H1 (cell line): ENCODE measurements around the gene MLKL. TPM values are rescaled to one million over a fixed set of nuclear protein-coding genes. Genes with fewer than 3 reads are reported as not detected.

ENCODE experiments used
- CTCF ChIA-PET: fragments of 300-600 bp; sonication (Branson Sonifier 250); formaldehyde crosslinking; loops from one replicate; lab custom pipeline; 2021; ENCODE audit not compliant: partially characterized antibody; lab: Charles Lee
- POLR2A ChIA-PET: fragments of 300-600 bp; sonication (Branson Sonifier 250); formaldehyde crosslinking; loops from one replicate; lab custom pipeline; 2021; ENCODE audit warnings: inconsistent platforms; ENCODE audit not compliant: partially characterized antibody; lab: Charles Lee
- DNase-seq, 2 experiments: peaks; one replicate each; pipeline versions ENCODE4 v3.0.0 to v3.0.0-alpha.2; 2010 to 2022; ENCODE audit warnings: low spot score in 2 of 2, low read depth in 1 of 2, mixed read lengths in 1 of 2
- FAIRE-seq: peaks from 2 replicates; lab custom pipeline; 2011; peaks lifted over from hg19 to GRCh38; lab: Jason Lieb, UNC
- H2AFZ ChIP-seq: 2 replicates; pipeline ENCODE4 v1.8.1; 2012; ENCODE audit warnings: low read length, inconsistent platforms
- H2AK5ac ChIP-seq: 2 replicates; pipeline ENCODE4 v1.6.1; 2013; ENCODE audit warnings: low read depth, low read length
- H2BK120ac ChIP-seq: replicated peaks from 2 replicates; pipeline ENCODE3; 2013; ENCODE audit warnings: low read depth, low read length, inconsistent platforms
- H2BK12ac ChIP-seq: 2 replicates; pipeline ENCODE4 v1.6.1; 2013; ENCODE audit warnings: low read depth, low read length
- H2BK15ac ChIP-seq: 2 replicates; pipeline ENCODE4 v1.6.1; 2013; ENCODE audit warnings: low read length
- H2BK20ac ChIP-seq: 2 replicates; pipeline ENCODE4 v1.6.1; 2013; ENCODE audit warnings: low read length
- H2BK5ac ChIP-seq: 2 replicates; pipeline ENCODE4 v1.6.1; 2013; ENCODE audit warnings: low read depth, low read length
- H3K14ac ChIP-seq: 2 replicates; pipeline ENCODE4 v1.6.1; 2013; ENCODE audit warnings: inconsistent platforms; ENCODE audit not compliant: insufficient read length
- H3K18ac ChIP-seq: 2 replicates; pipeline ENCODE4 v1.6.1; 2013; ENCODE audit warnings: low read length; ENCODE audit errors: extremely low read depth
- H3K23ac ChIP-seq: 2 replicates; pipeline ENCODE4 v1.6.1; 2013; ENCODE audit warnings: inconsistent platforms; ENCODE audit not compliant: insufficient read length
- H3K23me2 ChIP-seq: 2 replicates; pipeline ENCODE4 v1.6.1; 2013; ENCODE audit warnings: low read depth, low read length
- H3K27ac ChIP-seq: 2 replicates; pipeline ENCODE4 v1.6.1; 2011; ENCODE audit warnings: low read depth, low read length, inconsistent platforms
- H3K27me3 ChIP-seq, 4 experiments: replicated peaks in 1 of 4; 1 replicate in 1 of 4; 2 replicates in 3 of 4; pipeline versions ENCODE4 v1.6.1 to v1.8.1; 2011 to 2013; ENCODE audit warnings: low read length in 3 of 4, mild to moderate bottlenecking in 3 of 4, inconsistent platforms in 2 of 4, mixed read lengths in 2 of 4, moderate library complexity in 1 of 4; ENCODE audit not compliant: control insufficient read depth in 3 of 4, insufficient read depth in 3 of 4; ENCODE audit errors: extremely low read depth in 1 of 4
- H3K36me3 ChIP-seq, 4 experiments: 2 replicates each; pipeline versions ENCODE4 v1.6.1 to v1.8.1; 2011 to 2013; ENCODE audit warnings: mild to moderate bottlenecking in 4 of 4, low read length in 3 of 4, moderate library complexity in 2 of 4, control low read depth in 1 of 4, inconsistent platforms in 1 of 4; ENCODE audit not compliant: insufficient read depth in 4 of 4, control insufficient read depth in 2 of 4
- H3K4ac ChIP-seq: replicated peaks from 2 replicates; pipeline ENCODE3; 2013; ENCODE audit warnings: low read length, low read depth, mixed read lengths, inconsistent platforms; ENCODE audit not compliant: insufficient read length
- H3K4me1 ChIP-seq, 4 experiments: replicated peaks in 1 of 4; 1 replicate in 1 of 4; 2 replicates in 3 of 4; pipeline versions ENCODE4 v1.6.1 to v1.8.1; 2011 to 2013; ENCODE audit warnings: low read length in 3 of 4, inconsistent platforms in 2 of 4, mixed read lengths in 1 of 4; ENCODE audit not compliant: insufficient read depth in 4 of 4, control insufficient read depth in 3 of 4
- H3K4me2 ChIP-seq, 2 experiments: 2 replicates each; pipeline versions ENCODE4 v1.6.1 to v1.8.1; 2011 to 2013; ENCODE audit warnings: low read depth in 2 of 2, low read length in 2 of 2, control low read depth in 1 of 2, inconsistent platforms in 1 of 2, mild to moderate bottlenecking in 1 of 2; ENCODE audit not compliant: insufficient read depth in 1 of 2
- H3K4me3 ChIP-seq, 4 experiments: fragments of 200-600, 300-600 bp in 1 of 4; sonication (generic), shearing (Covaris generic), sonication (Bioruptor Twin) in 1 of 4; 2 replicates each; pipeline versions ENCODE4 v1.5.1 to v1.8.1; 2011 to 2016; ENCODE audit warnings: low read length in 4 of 4, low read depth in 3 of 4, control low read depth in 2 of 4, inconsistent platforms in 2 of 4, mild to moderate bottlenecking in 2 of 4, mixed read lengths in 1 of 4, moderate library complexity in 1 of 4; ENCODE audit not compliant: insufficient read depth in 2 of 4; ENCODE audit errors: extremely low read depth in 1 of 4
- H3K56ac ChIP-seq: replicated peaks from 2 replicates; pipeline ENCODE3; 2013; ENCODE audit warnings: low read depth, mild to moderate bottlenecking, mixed read lengths, low read length, inconsistent platforms; ENCODE audit not compliant: insufficient read length
- H3K79me1 ChIP-seq: 2 replicates; pipeline ENCODE4 v1.6.1; 2013; ENCODE audit warnings: low read depth, low read length, control low read depth
- H3K79me2 ChIP-seq, 2 experiments: 2 replicates each; pipeline versions ENCODE4 v1.6.1 to v1.8.1; 2012 to 2013; ENCODE audit warnings: low read length in 2 of 2, mild to moderate bottlenecking in 2 of 2, inconsistent platforms in 1 of 2; ENCODE audit not compliant: insufficient read depth in 2 of 2, control insufficient read depth in 1 of 2
- H3K9ac ChIP-seq, 4 experiments: replicated peaks in 1 of 4; 1 replicate in 1 of 4; 2 replicates in 3 of 4; pipeline versions ENCODE4 v1.6.1 to v1.8.1; 2011 to 2013; ENCODE audit warnings: low read depth in 3 of 4, low read length in 3 of 4, control low read depth in 2 of 4, mild to moderate bottlenecking in 2 of 4, moderate library complexity in 2 of 4, inconsistent platforms in 1 of 4; ENCODE audit errors: extremely low read depth in 1 of 4
- H3K9me3 ChIP-seq, 2 experiments: 2 replicates each; pipeline versions ENCODE4 v1.6.1 to v1.8.1; 2012 to 2013; ENCODE audit warnings: mild to moderate bottlenecking in 2 of 2, moderate library complexity in 2 of 2, control low read depth in 1 of 2, inconsistent platforms in 1 of 2, low read depth in 1 of 2, low read length in 1 of 2, mixed read lengths in 1 of 2; ENCODE audit not compliant: insufficient read depth in 2 of 2
- H4K20me1 ChIP-seq, 2 experiments: replicated peaks in 1 of 2; 2 replicates each; pipeline versions ENCODE3 to v1.8.1; 2011 to 2013; ENCODE audit warnings: inconsistent platforms in 2 of 2, low read length in 2 of 2, mild to moderate bottlenecking in 1 of 2; ENCODE audit not compliant: insufficient read depth in 2 of 2, control insufficient read depth in 1 of 2
- H4K5ac ChIP-seq: 2 replicates; pipeline ENCODE4 v1.6.1; 2013; ENCODE audit warnings: low read length, low read depth, mixed read lengths, inconsistent platforms; ENCODE audit not compliant: insufficient read length
- H4K8ac ChIP-seq: 2 replicates; pipeline ENCODE4 v1.8.0; 2013; ENCODE audit warnings: mild to moderate bottlenecking, moderate library complexity, low read length, inconsistent platforms; ENCODE audit not compliant: insufficient read depth; ENCODE audit errors: extremely low read depth
- H4K91ac ChIP-seq: replicated peaks from 2 replicates; pipeline ENCODE3; 2013; ENCODE audit warnings: low read length, mixed read lengths, inconsistent platforms; ENCODE audit not compliant: insufficient read length
- CBX5 ChIP-seq: fragments of 300-800, 300-1000 bp; sonication (generic); IDR thresholded peaks from 2 replicates; pipeline ENCODE4 v1.7.1; 2016; ENCODE audit warnings: antibody characterized with exemption, low read length, low read depth
- CHD1 ChIP-seq: IDR thresholded peaks from 2 replicates; pipeline ENCODE4 v1.6.1; 2012; ENCODE audit warnings: low read depth, low read length, improper control_type of control experiment
- EP300 ChIP-seq, 2 experiments: IDR thresholded peaks; 1 replicate in 1 of 2; 2 replicates in 1 of 2; pipeline ENCODE4 v1.6.1; 2011 to 2012; ENCODE audit warnings: low read depth in 2 of 2, low read length in 2 of 2, mild to moderate bottlenecking in 2 of 2, borderline replicate concordance in 1 of 2, inconsistent platforms in 1 of 2, moderate library complexity in 1 of 2
- EZH2 ChIP-seq: fragments of 200-600 bp; sonication (generic); IDR thresholded peaks from 2 replicates; pipeline ENCODE4 v1.7.1; 2012; ENCODE audit warnings: low read depth, mild to moderate bottlenecking, moderate library complexity, low read length, inconsistent platforms; ENCODE audit not compliant: severe bottlenecking
- JUND ChIP-seq: IDR thresholded peaks from 2 replicates; pipeline ENCODE4 v1.6.1; 2011; ENCODE audit warnings: mild to moderate bottlenecking, improper control_type of control experiment, low read length
- KDM1A ChIP-seq: fragments of 200-600, 300-600 bp; sonication (generic); IDR thresholded peaks from 2 replicates; pipeline ENCODE4 v1.7.1; 2016; ENCODE audit warnings: mild to moderate bottlenecking, low read length, borderline replicate concordance
- KDM5A ChIP-seq: fragments of 200-600 bp; IDR thresholded peaks from 2 replicates; pipeline ENCODE4 v1.7.1; 2012; ENCODE audit warnings: mild to moderate bottlenecking, low read length, inconsistent platforms, mixed read lengths
- MAX ChIP-seq: IDR thresholded peaks from 2 replicates; pipeline ENCODE4 v1.6.1; 2012; ENCODE audit warnings: inconsistent platforms
- POU5F1 ChIP-seq: IDR thresholded peaks from 2 replicates; pipeline ENCODE4 v1.6.1; 2011; ENCODE audit warnings: low read depth, mild to moderate bottlenecking, low read length, moderate library complexity
- SRF ChIP-seq: IDR thresholded peaks from 2 replicates; pipeline ENCODE4 v1.6.1; 2011; ENCODE audit warnings: mild to moderate bottlenecking, low read depth, low read length, moderate library complexity
- WGBS, 2 experiments: shearing (Covaris generic) in 1 of 2; methylation state at CpG; one replicate each; pipeline versions ENCODE4 v1.1.6 to v1.1.7; 2013 to 2015; ENCODE audit warnings: low lambda C conversion rate in 2 of 2, mixed read lengths in 2 of 2, inconsistent platforms in 1 of 2, low coverage in 1 of 2, missing lambda C conversion rate in 1 of 2; ENCODE audit not compliant: insufficient replicate concordance in 2 of 2, insufficient coverage in 1 of 2, insufficient read length in 1 of 2; ENCODE audit errors: extremely low coverage in 1 of 2, missing lambda C conversion rate in 1 of 2; 5-methylcytosine and 5-hydroxymethylcytosine counted together
- polyA plus RNA-seq, 7 experiments: library from polyadenylated mRNA; depleted of rRNA in 3 of 7; stranded (reverse) in 5 of 7; unstranded in 2 of 7; fragments of >200 nt in 5 of 7; fragments of 200-250 nt in 2 of 7; gene quantifications; 1 replicate in 5 of 7; 2 replicates in 1 of 7; 4 replicates in 1 of 7; pipeline versions ENCODE4 v1.2.1 to v1.2.3, GENCODE V29; 2011 to 2013; ENCODE audit warnings: missing spikeins in 2 of 7, mixed read lengths in 2 of 7
- total RNA-seq: library from RNA; stranded (reverse); fragmentation: NEBNext Ultra II Directional; extraction: Animal tissue kit (Norgen Biotek cat#: 25700); gene quantifications from 2 replicates; pipeline ENCODE4 v1.2.1, GENCODE V29; 2021

MLKL gene
- total and polyA plus RNA-seq, 2 of the 8 experiments (the other 6 are each of a cell fraction or from before 2014, with no cell fraction given) = 1.6 to 2.1 TPM

GRCh38 chr16:74711938-74712337 lies 11.3 kb upstream of the MLKL start:
- H3K9ac ChIP-seq = no peak overlapping the region
- no peaks in the 10 kb centered on the region for H3K79me2 ChIP-seq
- no peak overlapping the region for H3K56ac ChIP-seq
- no peaks in the 10 kb centered on the region for H3K9me3 ChIP-seq
- TF ChIP-seq JUND (no peak), MAX (no peak), POU5F1 (no peak), KDM1A (no peak), CBX5 (no peak), EZH2 (no peak), CHD1 (no peak), EP300 (IDR thresholded peaks at IDR 0.05; ENCODE audit: borderline replicate concordance in 1 of 2, low read depth in 2 of 2, low read length in 2 of 2) (no peak), SRF (no peak), KDM5A (no peak)
- H3K23ac ChIP-seq = no peak overlapping the region
- H4K8ac ChIP-seq = no peak overlapping the region
- no peaks in the 10 kb centered on the region for H3K79me1 ChIP-seq
- no peak overlapping the region for H2BK12ac ChIP-seq
- no peak overlapping the region for H2BK15ac ChIP-seq
- H3K27me3 ChIP-seq = peaks cover 0 to 2% (median 0%) of the 10 kb centered on the region in 4 experiments; a peak in 2 of 7 replicates
- no peaks in the 10 kb centered on the region for H3K4me1 ChIP-seq
- H4K91ac ChIP-seq = no peak overlapping the region
- H2AFZ ChIP-seq = no peak overlapping the region
- no peak overlapping the region for H2BK5ac ChIP-seq
- FAIRE-seq = no peak
- no peak overlapping the region for H2AK5ac ChIP-seq
- H3K4me2 ChIP-seq = no peak overlapping the region
- no peak overlapping the region for H4K5ac ChIP-seq
- H2BK20ac ChIP-seq = no peak overlapping the region
- no peak overlapping the region for H3K4ac ChIP-seq
- H3K23me2 ChIP-seq = no peaks in the 10 kb centered on the region
- no peak overlapping the region for H3K27ac ChIP-seq
- ChIA-PET POLR2A (interaction anchor here (0.7 to 1.2 kb wide), 2 partner anchors 18 to 104 kb away, joined by 3 to 7 read pairs; no protein-coding TSS in a partner anchor), CTCF (interaction anchor here (0.6 to 21.3 kb wide), 13 partner anchors 9 to 513 kb away, joined by 3 to 576 read pairs (median 4); partner anchors contain the start of gene FA2H)
- DNase-seq = no peak
- no peak overlapping the region for H2BK120ac ChIP-seq
- H3K14ac ChIP-seq = no peak overlapping the region
- H3K36me3 ChIP-seq = no peaks in the 10 kb centered on the region
- no peaks in the 10 kb centered on the region for H4K20me1 ChIP-seq
- no peak overlapping the region; the same call in 1 of the 2 replicates for H3K18ac ChIP-seq
- H3K4me3 ChIP-seq = no peak overlapping the region
- 90% methylated on average over 12 of the region's 12 CpGs; no CpG with 5 or more reads in 1 of the 2 experiments for WGBS, 2 experiments
